Measurements from ENCODE around the gene IER3.

DNA sequence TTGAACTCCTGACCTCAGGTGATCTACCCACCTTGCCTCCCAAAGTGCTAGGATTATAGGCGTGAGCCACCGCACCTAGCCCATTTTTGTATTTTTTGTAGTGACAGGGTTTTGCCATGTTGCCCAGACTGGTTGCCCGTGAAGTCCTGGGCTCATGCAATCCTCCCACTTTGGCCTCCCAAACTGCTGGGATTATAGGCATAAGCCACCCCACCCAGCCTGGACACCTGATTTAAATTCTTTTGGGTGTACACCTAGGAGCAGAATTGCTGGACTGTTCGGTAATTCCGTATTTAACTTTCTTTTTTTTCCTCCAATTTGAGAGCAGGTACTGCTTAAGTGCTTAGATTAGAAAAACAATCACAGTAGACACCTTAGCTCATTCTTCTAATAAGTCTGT, 47.9 kb downstream of the IER3 start:
- TF ChIP-seq, protein P1, sequence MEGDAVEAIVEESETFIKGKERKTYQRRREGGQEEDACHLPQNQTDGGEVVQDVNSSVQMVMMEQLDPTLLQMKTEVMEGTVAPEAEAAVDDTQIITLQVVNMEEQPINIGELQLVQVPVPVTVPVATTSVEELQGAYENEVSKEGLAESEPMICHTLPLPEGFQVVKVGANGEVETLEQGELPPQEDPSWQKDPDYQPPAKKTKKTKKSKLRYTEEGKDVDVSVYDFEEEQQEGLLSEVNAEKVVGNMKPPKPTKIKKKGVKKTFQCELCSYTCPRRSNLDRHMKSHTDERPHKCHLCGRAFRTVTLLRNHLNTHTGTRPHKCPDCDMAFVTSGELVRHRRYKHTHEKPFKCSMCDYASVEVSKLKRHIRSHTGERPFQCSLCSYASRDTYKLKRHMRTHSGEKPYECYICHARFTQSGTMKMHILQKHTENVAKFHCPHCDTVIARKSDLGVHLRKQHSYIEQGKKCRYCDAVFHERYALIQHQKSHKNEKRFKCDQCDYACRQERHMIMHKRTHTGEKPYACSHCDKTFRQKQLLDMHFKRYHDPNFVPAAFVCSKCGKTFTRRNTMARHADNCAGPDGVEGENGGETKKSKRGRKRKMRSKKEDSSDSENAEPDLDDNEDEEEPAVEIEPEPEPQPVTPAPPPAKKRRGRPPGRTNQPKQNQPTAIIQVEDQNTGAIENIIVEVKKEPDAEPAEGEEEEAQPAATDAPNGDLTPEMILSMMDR (IDR thresholded peaks at IDR 0.05) = no peak
- TF ChIP-seq, protein P2, sequence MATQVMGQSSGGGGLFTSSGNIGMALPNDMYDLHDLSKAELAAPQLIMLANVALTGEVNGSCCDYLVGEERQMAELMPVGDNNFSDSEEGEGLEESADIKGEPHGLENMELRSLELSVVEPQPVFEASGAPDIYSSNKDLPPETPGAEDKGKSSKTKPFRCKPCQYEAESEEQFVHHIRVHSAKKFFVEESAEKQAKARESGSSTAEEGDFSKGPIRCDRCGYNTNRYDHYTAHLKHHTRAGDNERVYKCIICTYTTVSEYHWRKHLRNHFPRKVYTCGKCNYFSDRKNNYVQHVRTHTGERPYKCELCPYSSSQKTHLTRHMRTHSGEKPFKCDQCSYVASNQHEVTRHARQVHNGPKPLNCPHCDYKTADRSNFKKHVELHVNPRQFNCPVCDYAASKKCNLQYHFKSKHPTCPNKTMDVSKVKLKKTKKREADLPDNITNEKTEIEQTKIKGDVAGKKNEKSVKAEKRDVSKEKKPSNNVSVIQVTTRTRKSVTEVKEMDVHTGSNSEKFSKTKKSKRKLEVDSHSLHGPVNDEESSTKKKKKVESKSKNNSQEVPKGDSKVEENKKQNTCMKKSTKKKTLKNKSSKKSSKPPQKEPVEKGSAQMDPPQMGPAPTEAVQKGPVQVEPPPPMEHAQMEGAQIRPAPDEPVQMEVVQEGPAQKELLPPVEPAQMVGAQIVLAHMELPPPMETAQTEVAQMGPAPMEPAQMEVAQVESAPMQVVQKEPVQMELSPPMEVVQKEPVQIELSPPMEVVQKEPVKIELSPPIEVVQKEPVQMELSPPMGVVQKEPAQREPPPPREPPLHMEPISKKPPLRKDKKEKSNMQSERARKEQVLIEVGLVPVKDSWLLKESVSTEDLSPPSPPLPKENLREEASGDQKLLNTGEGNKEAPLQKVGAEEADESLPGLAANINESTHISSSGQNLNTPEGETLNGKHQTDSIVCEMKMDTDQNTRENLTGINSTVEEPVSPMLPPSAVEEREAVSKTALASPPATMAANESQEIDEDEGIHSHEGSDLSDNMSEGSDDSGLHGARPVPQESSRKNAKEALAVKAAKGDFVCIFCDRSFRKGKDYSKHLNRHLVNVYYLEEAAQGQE (IDR thresholded peaks at IDR 0.05; ENCODE audit: low read depth, low read length) = no peak
- TF ChIP-seq EZH2phosphoT487 (IDR thresholded peaks at IDR 0.05; ENCODE audit: borderline replicate concordance, low read depth) (no peak), NFIC (IDR thresholded peaks at IDR 0.05; ENCODE audit: borderline replicate concordance) (no peak), FOSL2 (IDR thresholded peaks at IDR 0.05; ENCODE audit: borderline replicate concordance, low read depth) (no peak)
